DOHH2 (cell line): Measurements from ENCODE around the gene STOML1.

Source experiments
- H3F3A ChIP-seq: fragments of 200-600 bp; sonication (generic), shearing (Covaris generic); 2 replicates; pipeline ENCODE4 v1.6.0; 2016; ENCODE audit warnings: antibody characterized with exemption, mild to moderate bottlenecking; ENCODE audit not compliant: control insufficient read depth, insufficient read depth
- H3K27ac ChIP-seq: fragments of 200-600 bp; sonication (generic); 2 replicates; pipeline ENCODE4 v1.5.1; 2014; ENCODE audit warnings: low read depth, mild to moderate bottlenecking, low read length, moderate library complexity
- H3K27me3 ChIP-seq: fragments of 200-600 bp; sonication (generic); 2 replicates; pipeline ENCODE4 v1.6.1; 2014; ENCODE audit warnings: mild to moderate bottlenecking, low read length, mixed read lengths; ENCODE audit not compliant: control insufficient read depth
- H3K36me3 ChIP-seq: fragments of 200-600 bp; sonication (generic); 2 replicates; pipeline ENCODE4 v1.6.1; 2014; ENCODE audit warnings: mild to moderate bottlenecking, low read length, moderate library complexity, mixed read lengths; ENCODE audit not compliant: control insufficient read depth
- H3K4me1 ChIP-seq: fragments of 200-600 bp; sonication (generic); 2 replicates; pipeline ENCODE4 v1.6.1; 2014; ENCODE audit warnings: mild to moderate bottlenecking, low read length, mixed read lengths; ENCODE audit not compliant: control insufficient read depth
- H3K4me2 ChIP-seq: fragments of 200-600 bp; sonication (generic); 2 replicates; pipeline ENCODE4 v1.6.0; 2014; ENCODE audit warnings: mild to moderate bottlenecking, low read length, moderate library complexity
- H3K4me3 ChIP-seq: fragments of 200-600 bp; sonication (generic); 2 replicates; pipeline ENCODE4 v1.5.1; 2014; ENCODE audit warnings: mild to moderate bottlenecking, low read length, mixed read lengths
- H3K79me2 ChIP-seq: fragments of 200-600 bp; sonication (generic); 2 replicates; pipeline ENCODE4 v1.6.1; 2014; ENCODE audit warnings: mild to moderate bottlenecking, low read length, mixed read lengths; ENCODE audit not compliant: control insufficient read depth
- H3K9me2 ChIP-seq: fragments of 200-600 bp; sonication (generic); replicated peaks from 2 replicates; pipeline ENCODE4 v1.6.1; 2014; ENCODE audit warnings: mild to moderate bottlenecking, low read length, mixed read lengths; ENCODE audit not compliant: control insufficient read depth
- H3K9me3 ChIP-seq: fragments of 200-600 bp; sonication (generic); 2 replicates; pipeline ENCODE4 v1.6.1; 2014; ENCODE audit warnings: antibody characterized with exemption, low read length, mixed read lengths; ENCODE audit not compliant: control insufficient read depth, insufficient read depth
- H4K20me1 ChIP-seq: fragments of 200-600 bp; sonication (generic); 2 replicates; pipeline ENCODE4 v1.6.0; 2014; ENCODE audit warnings: low read depth, mild to moderate bottlenecking, antibody characterized with exemption, low read length, moderate library complexity; ENCODE audit not compliant: control insufficient read depth, insufficient read depth
- CTCF ChIP-seq: fragments of 200-600 bp; sonication (generic); IDR thresholded peaks from one replicate; pipeline ENCODE4 v1.5.1; 2014; ENCODE audit warnings: antibody characterized with exemption, mild to moderate bottlenecking, low read depth, low read length; ENCODE audit not compliant: poor library complexity, severe bottlenecking
- EZH2phosphoT487 ChIP-seq: fragments of 200-600 bp; sonication (generic); IDR thresholded peaks from 2 replicates; pipeline ENCODE4 v1.6.1; 2017; ENCODE audit warnings: borderline replicate concordance, mild to moderate bottlenecking, antibody characterized with exemption, low read length, moderate library complexity, mixed read lengths

STOML1 gene

DNA sequence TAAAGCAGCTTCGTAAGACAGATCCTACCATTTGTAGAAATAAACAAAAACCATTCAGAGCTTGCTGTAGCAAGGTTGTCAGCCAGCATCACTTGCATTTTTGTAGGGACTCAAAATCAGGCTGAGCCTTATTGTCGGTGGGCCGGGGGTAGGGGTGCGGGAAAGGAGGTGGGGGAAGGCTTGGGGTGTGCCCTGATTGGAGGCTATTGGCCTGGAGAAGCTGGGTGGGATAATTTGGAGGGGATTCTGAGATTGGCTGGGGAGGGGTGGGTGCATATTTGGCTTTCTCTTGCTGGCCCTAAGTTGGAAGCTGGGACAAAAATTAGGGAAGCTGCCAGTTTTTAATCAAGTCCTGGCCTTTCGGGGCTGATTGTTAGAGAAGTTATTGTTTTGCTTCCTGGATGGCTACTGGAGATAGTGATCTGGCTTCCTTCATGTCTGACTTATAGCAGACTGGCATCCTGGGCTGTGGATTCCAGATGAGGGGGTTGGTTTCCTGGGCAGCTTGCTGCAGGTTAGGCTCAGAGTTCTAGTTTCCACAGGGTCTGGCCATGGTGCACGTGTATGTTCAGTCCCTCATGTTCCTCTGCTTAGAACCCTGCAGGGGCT lies 22.8 kb downstream of the STOML1 start:
- TF ChIP-seq EZH2phosphoT487 (no peak), CTCF (no peak)
- H3K79me2 ChIP-seq, result no peaks in the 10 kb centered on the region

GRCh38 chr15:73968461-73968860 lies 23.6 kb downstream of the STOML1 start:
- Histone ChIP-seq H3K79me2 (no peaks in the 10 kb centered on the region), H3K4me2 (no peak overlapping the region), H3K27me3 (peaks cover 8% of the 10 kb centered on the region), H3K27ac (no peak overlapping the region), H4K20me1 (no peaks in the 10 kb centered on the region), H3K9me2 (no peaks in the 10 kb centered on the region), H3K9me3 (no peaks in the 10 kb centered on the region), H3F3A (no peaks in the 10 kb centered on the region), H3K4me3 (no peak overlapping the region), H3K36me3 (no peaks in the 10 kb centered on the region), H3K4me1 (peaks cover 26% of the 10 kb centered on the region)
- no peak for TF ChIP-seq EZH2phosphoT487
- no peak for TF ChIP-seq CTCF

More for the DNA sequence above, 22.8 kb downstream of the STOML1 start:
- no peak overlapping the region for H3K27ac ChIP-seq
- H3K4me2 ChIP-seq, result no peak overlapping the region
- no peaks in the 10 kb centered on the region for H3K36me3 ChIP-seq
- H3K27me3 ChIP-seq, result peaks cover 5% of the 10 kb centered on the region
- H3K4me1 ChIP-seq, result peaks cover 26% of the 10 kb centered on the region
- 0 out of 2 replicates have a peak, but pooled peaks cover under 1% of the 10 kb centered on the region for H3K9me3 ChIP-seq
- no peaks in the 10 kb centered on the region for H3F3A ChIP-seq
- H3K4me3 ChIP-seq, result no peak overlapping the region
- H3K9me2 ChIP-seq, result no peaks in the 10 kb centered on the region
- no peaks in the 10 kb centered on the region for H4K20me1 ChIP-seq

GRCh38 chr15:73965758-73966113 lies 26.4 kb downstream of the STOML1 start:
- Histone ChIP-seq H3K36me3 (no peaks in the 10 kb centered on the region), H3F3A (no peaks in the 10 kb centered on the region), H3K4me1 (peaks cover 22% of the 10 kb centered on the region), H3K27ac (no peak overlapping the region), H3K9me2 (no peaks in the 10 kb centered on the region), H3K4me3 (no peak overlapping the region), H3K4me2 (peak overlapping the region; percentile 64), H3K9me3 (no peaks in the 10 kb centered on the region), H3K27me3 (peaks cover 8% of the 10 kb centered on the region), H3K79me2 (no peaks in the 10 kb centered on the region), H4K20me1 (no peaks in the 10 kb centered on the region)
- TF ChIP-seq CTCF, result no peak
- no peak for TF ChIP-seq EZH2phosphoT487
